Suprapubic skin (tissue), 4 donors: Measurements from ENCODE around the gene ARSJ. TPM values are rescaled to one million over a fixed set of nuclear protein-coding genes. Genes with fewer than 3 reads are reported as not detected.

Source experiments
- DNase-seq, 2 donors: peaks; one replicate each; pipeline ENCODE4 v3.0.0-alpha.2; 2019; ENCODE audit warnings: low spot score in 2 of 2
- H3K27ac ChIP-seq: fragments of 200-600 bp; sonication (generic); one replicate; pipeline ENCODE4 v1.5.1; 2019
- H3K27me3 ChIP-seq: fragments of 200-600 bp; sonication (generic); one replicate; pipeline ENCODE4 v1.5.1; 2019
- H3K36me3 ChIP-seq: fragments of 200-600 bp; sonication (generic); one replicate; pipeline ENCODE4 v1.5.1; 2019
- H3K4me1 ChIP-seq: fragments of 200-600 bp; sonication (generic); one replicate; pipeline ENCODE4 v1.5.1; 2019
- H3K4me3 ChIP-seq: fragments of 200-600 bp; sonication (generic); one replicate; pipeline ENCODE4 v1.5.1; 2019; ENCODE audit warnings: mild to moderate bottlenecking
- H3K9me3 ChIP-seq: fragments of 200-600 bp; sonication (generic); one replicate; pipeline ENCODE4 v1.5.1; 2019
- EP300 ChIP-seq: sonication (generic); formaldehyde crosslinking; IDR thresholded peaks from one replicate; pipeline ENCODE4 v1.6.1; 2017; ENCODE audit warnings: antibody characterized with exemption
- POLR2A ChIP-seq, 2 donors: fragments of 450-650 bp; IDR thresholded peaks; one replicate each; pipeline ENCODE4 v1.6.1; 2017; ENCODE audit warnings: antibody characterized with exemption in 2 of 2, mild to moderate bottlenecking in 2 of 2, moderate library complexity in 2 of 2
- POLR2AphosphoS5 ChIP-seq, 3 donors: sonication (generic); formaldehyde crosslinking; IDR thresholded peaks; one replicate each; pipeline ENCODE4 v1.6.1; 2017; ENCODE audit warnings: antibody characterized with exemption in 3 of 3
- WGBS: methylation state at CpG from one replicate; pipeline ENCODE4 v1.1.5; 2018; 5-methylcytosine and 5-hydroxymethylcytosine counted together
- total RNA-seq, 4 donors: library from RNA; depleted of rRNA; stranded (reverse); fragments of >200 nt; gene quantifications; one replicate each; pipeline ENCODE4 v1.1.0, GENCODE V29; 2016
- TF ChIP-seq, protein P1 (sequence below), 2 donors: fragments of 200-600 bp in 1 of 2; fragments of 450-650 bp in 1 of 2; sonication (generic) in 1 of 2; IDR thresholded peaks; one replicate each; pipeline ENCODE4 v1.5.1; 2016 to 2019; ENCODE audit warnings: antibody characterized with exemption in 2 of 2, mild to moderate bottlenecking in 1 of 2, moderate library complexity in 1 of 2

The ARSJ gene
- total RNA-seq, 4 donors from 2014 or later: 1.6 to 3.9 (median 3.2) TPM

DNA sequence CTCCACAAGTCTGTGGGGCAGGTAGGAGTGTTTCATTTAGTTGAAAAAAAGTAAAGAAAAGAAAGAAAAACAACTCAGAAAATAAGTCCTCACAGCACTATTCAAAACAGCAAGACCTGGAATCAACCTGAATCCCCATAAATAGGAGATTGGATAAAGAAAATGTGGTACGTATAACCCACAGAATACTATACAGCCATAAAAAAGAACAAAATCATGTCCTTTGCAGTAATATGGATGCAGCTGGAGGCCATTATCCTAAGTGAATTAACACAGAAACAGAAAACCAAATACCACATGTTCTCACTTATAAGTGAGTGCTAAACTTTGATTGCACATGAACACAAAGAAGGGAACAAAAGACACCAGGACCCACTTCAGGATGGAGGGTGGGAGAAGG, 71.9 kb downstream of the ARSJ start:
- TF ChIP-seq, protein P1, sequence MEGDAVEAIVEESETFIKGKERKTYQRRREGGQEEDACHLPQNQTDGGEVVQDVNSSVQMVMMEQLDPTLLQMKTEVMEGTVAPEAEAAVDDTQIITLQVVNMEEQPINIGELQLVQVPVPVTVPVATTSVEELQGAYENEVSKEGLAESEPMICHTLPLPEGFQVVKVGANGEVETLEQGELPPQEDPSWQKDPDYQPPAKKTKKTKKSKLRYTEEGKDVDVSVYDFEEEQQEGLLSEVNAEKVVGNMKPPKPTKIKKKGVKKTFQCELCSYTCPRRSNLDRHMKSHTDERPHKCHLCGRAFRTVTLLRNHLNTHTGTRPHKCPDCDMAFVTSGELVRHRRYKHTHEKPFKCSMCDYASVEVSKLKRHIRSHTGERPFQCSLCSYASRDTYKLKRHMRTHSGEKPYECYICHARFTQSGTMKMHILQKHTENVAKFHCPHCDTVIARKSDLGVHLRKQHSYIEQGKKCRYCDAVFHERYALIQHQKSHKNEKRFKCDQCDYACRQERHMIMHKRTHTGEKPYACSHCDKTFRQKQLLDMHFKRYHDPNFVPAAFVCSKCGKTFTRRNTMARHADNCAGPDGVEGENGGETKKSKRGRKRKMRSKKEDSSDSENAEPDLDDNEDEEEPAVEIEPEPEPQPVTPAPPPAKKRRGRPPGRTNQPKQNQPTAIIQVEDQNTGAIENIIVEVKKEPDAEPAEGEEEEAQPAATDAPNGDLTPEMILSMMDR (IDR thresholded peaks at IDR 0.05): no peak
- TF ChIP-seq POLR2A (IDR thresholded peaks at IDR 0.05) (no peak), EP300 (no peak), POLR2AphosphoS5 (IDR thresholded peaks at IDR 0.05) (no peak)
- peaks cover 4% of the 10 kb centered on the region for H3K36me3 ChIP-seq
- 97% methylated on average over 1 of the region's 1 CpG for WGBS
- H3K9me3 ChIP-seq: no peaks in the 10 kb centered on the region
- H3K4me3 ChIP-seq: no peak overlapping the region
- DNase-seq: no peak
- no peaks in the 10 kb centered on the region for H3K4me1 ChIP-seq
- H3K27me3 ChIP-seq: no peaks in the 10 kb centered on the region
- H3K27ac ChIP-seq: no peak overlapping the region

DNA sequence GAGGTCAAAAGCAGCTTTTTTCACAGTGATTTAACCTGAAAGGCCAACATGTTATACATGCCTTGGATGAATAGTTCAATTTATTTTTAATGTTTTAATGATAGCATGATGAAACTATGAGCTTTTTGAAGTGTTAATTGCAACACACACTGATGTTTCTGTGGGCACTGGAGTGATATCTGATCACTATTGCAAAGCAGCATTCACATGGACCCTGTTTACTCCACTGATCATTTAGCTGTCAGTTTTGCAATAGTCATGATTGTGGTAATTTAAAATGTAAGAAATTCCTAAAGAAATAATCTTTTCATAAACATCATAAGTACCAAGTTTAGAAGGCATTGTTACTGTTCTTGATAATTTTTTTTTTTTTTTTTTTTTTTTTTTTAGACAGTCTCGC, 74.1 kb downstream of the ARSJ start:
- Histone ChIP-seq H3K4me1 (peaks cover 3% of the 10 kb centered on the region), H3K9me3 (no peaks in the 10 kb centered on the region), H3K4me3 (no peak overlapping the region), H3K36me3 (peaks cover 4% of the 10 kb centered on the region), H3K27me3 (no peaks in the 10 kb centered on the region), H3K27ac (no peak overlapping the region)
- TF ChIP-seq, protein P1 (IDR thresholded peaks at IDR 0.05): no peak
- TF ChIP-seq EP300 (no peak), POLR2A (IDR thresholded peaks at IDR 0.05) (no peak), POLR2AphosphoS5 (IDR thresholded peaks at IDR 0.05) (no peak)
- DNase-seq: no peak
- 86% methylated on average over 1 of the region's 1 CpG for WGBS

DNA sequence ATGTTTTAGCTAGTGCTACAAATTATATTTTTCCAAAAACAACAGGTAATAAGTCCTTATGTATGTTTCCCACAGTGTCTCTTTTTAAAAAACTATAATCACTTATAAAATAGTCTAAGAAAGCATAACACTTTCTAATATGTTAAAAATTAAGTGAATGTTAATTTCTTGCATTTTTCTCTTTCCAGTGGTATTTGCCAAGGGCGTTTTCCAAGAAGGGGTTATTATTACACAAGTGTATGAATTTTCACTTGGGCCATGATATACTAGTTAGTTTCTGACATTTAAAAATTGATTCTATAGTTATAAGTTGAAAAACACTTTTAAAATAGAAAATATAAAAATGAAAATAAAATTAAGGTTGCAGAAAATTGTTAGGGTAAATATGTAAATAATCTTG, 74.6 kb downstream of the ARSJ start:
- H3K36me3 ChIP-seq: peaks cover 4% of the 10 kb centered on the region
- no peak overlapping the region for H3K27ac ChIP-seq
- peaks cover 3% of the 10 kb centered on the region for H3K4me1 ChIP-seq
- H3K9me3 ChIP-seq: no peaks in the 10 kb centered on the region
- H3K27me3 ChIP-seq: no peaks in the 10 kb centered on the region
- H3K4me3 ChIP-seq: no peak overlapping the region
- DNase-seq: no peak
- TF ChIP-seq, protein P1 (IDR thresholded peaks at IDR 0.05): no peak
- no peak for TF ChIP-seq POLR2AphosphoS5 (IDR thresholded peaks at IDR 0.05)
- 64% methylated on average over 1 of the region's 1 CpG for WGBS

DNA sequence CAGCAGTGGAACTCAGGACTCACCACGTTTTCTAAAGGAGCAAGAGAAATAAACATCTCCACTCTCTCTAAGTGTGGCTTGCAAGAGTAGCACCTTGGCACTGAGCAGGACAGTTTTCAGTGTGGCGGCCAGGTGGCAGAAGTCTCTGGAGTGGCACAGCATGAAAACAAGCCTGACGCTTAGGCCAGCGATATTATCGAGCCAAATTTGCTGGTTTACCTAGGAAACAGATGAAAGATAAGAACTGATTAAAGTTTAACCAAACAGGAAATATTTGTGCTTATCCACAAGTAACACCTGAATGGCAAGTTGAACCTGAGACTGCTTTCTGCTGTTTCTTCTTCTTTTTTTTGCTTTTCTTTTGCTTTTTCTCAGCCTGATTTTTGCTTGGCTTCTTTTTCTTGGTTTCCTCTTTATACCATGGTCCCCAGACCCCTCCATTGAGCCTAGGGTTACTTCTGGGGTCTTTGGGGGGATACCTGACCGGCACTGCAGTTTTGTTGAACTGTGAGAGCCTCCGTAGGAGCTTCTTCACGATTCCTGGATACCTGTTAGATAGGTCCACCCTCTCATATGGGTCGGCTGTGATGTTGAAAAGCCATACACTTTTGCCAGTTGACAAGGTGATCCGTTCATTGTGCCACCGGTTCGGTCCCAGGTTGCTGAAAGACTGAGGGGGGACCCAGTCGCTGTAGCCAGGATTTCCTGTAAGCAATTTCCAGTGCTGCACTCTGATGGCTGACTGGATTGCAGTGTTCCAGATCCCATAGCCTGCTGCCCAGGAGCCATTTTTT, 77.3 kb downstream of the ARSJ start:
- Histone ChIP-seq H3K9me3 (no peaks in the 10 kb centered on the region), H3K4me3 (no peak overlapping the region), H3K36me3 (peaks cover 4% of the 10 kb centered on the region), H3K27ac (no peak overlapping the region), H3K27me3 (no peaks in the 10 kb centered on the region), H3K4me1 (peaks cover 3% of the 10 kb centered on the region)
- TF ChIP-seq, protein P1 (IDR thresholded peaks at IDR 0.05): peak in 1 of 2 donors; percentile 21
- TF ChIP-seq POLR2AphosphoS5 (IDR thresholded peaks at IDR 0.05): no peak
- DNase-seq: no peak
- 72% methylated on average over 10 of the region's 13 CpGs for WGBS

DNA sequence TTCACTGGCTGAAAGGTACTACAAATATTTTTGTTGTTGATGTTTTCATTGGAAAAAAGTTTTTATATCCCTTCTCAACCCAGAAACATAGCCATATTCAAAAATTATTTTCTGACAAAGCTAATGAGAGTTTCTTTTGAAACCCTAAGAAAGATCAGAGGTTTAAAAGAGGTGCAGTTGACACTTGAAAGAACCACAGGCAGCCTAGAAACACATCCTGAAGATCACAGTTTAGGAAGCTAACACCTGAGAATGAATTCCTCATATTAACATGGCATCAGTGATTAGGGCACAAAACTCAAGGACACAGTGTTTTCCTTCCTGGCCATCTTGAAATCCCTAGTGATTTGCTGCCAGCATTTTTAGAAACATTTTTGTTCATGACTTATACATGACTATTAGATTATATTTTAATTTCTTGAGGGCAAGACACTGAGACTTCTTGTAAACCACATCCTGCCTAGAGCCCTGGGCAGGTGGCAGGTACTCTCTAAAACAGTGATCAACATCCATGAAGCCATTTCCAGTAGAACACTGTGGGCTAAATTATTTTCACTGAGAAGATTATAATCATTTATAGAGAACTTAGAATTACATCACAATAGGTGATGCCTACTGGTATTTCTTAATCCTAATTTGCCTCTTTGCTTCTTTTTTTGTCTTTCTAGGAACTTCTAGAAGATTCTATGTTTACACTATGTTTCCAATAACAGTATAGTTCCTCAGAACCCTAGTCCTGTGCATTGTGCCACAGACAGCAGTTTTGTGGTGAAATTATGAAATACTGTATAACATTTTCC, 80.0 kb downstream of the ARSJ start:
- Histone ChIP-seq H3K4me3 (no peak overlapping the region), H3K27ac (no peak overlapping the region), H3K36me3 (peaks cover 4% of the 10 kb centered on the region), H3K4me1 (peaks cover 3% of the 10 kb centered on the region), H3K9me3 (no peaks in the 10 kb centered on the region), H3K27me3 (no peaks in the 10 kb centered on the region)
- no peak for TF ChIP-seq POLR2A (IDR thresholded peaks at IDR 0.05)
- TF ChIP-seq, protein P1 (IDR thresholded peaks at IDR 0.05): no peak
- no peak for TF ChIP-seq POLR2AphosphoS5 (IDR thresholded peaks at IDR 0.05)
- TF ChIP-seq EP300: no peak
- DNase-seq: no peak
